HG03432 (cell line): ENCODE data around the gene RIN3.
"Not testable (repeated sequence)": the region's sequence is repeated elsewhere in the genome, so short reads cannot be mapped to it uniquely, and the experiment has no call there.

Experiments
- ATAC-seq: cut with Tn5 transposase; IDR thresholded peaks from one replicate; pipeline ENCODE4 v1.9.1; 2021; ENCODE audit warnings: mild to moderate bottlenecking, moderate library complexity; ENCODE audit not compliant: unreplicated experiment

The RIN3 gene

DNA sequence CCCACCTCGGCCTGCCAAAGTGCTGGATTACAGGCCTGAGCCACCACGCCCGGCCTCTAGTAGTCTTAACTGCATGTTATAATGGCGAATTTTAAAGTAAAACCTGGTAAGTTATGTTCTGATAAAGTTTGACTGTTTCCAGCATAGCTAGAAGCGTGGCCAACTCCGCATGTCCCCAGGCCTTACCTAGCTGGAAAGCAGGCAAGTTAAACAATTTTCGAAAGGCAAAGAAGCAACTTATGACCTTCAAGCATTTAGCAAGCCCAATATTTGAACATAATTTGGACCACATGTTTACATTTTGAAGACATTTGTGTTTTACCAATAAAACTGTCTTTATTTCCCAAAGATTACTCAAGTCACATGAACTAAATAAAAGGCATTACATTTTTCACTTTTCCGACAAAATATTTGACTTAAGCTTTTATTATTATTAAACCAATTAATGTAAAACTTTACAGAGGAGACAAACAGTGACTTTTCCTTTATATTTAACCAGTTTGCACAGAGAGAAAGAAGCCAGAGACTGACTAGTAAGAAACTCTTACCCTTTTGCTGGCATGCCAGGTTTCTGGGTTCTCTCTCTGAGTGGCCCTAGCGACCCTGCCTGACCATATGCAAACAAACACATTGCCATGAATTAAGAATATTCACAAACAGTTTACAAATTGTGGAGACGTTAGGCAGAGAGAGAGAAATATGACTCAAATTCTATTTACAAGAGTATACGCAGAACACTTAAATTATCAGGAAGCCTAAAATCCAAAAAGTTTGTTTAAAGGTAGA lies 106.3 kb downstream of the RIN3 start:
- ATAC-seq, result no peak

DNA sequence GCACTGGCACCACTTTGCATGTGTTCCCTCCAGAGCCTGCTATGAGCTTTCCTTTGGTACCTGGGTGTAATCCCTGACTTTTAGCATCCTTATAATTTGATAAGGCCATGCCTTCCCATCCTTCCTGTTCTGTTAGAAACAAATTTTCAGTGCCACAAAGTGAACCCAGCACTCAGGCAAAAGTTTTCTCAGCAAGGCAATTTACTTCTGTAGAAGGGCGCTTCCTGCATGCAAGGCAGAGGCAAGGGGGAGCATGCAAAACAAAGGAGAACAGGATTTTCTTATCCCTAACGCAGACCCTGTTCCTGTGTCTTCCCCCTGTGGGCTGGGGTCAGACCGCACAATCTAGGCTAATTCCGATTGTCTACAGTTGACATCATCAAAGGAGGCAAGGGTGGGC lies 108.7 kb downstream of the RIN3 start:
- ATAC-seq, result no peak

DNA sequence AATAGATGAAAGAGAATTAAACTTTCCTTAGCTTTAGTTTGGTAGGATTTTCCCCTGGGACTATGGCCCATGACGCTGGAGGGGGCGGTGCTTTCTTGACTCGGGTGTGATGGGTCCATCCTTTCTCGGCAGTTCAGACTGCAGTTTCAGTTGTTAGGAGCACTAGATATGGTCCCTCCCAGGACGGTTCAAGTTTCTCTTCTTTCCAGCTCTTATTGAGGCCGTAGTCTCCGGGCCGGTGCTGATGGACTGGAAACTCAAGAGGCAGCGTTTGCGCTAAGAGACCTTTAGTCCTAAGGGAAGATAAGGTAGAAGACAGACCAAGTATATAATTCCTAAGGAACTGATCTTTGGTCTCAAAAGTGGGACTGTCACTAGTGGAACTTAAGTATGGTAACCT lies 111.2 kb downstream of the RIN3 start:
- no peak for ATAC-seq

DNA sequence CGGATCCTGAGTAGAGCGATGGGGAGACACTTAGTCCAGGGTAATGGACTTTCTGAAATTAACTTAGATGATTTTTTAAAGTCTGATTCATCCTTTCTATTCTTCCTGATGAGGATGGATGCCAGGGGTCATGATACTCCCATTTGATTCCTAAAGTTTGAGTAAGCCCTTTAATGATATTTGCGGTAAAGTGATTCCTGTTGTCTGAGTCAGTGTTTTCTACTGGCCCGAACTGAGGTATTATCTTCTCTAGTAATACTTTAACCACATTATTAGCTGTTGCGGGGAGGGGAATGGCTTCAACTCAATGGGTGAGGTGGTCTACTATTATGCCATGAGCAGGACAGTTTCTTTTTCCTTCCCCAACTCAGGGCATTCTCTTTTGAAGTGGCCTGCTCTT lies 111.6 kb downstream of the RIN3 start:
- ATAC-seq, result no peak

DNA sequence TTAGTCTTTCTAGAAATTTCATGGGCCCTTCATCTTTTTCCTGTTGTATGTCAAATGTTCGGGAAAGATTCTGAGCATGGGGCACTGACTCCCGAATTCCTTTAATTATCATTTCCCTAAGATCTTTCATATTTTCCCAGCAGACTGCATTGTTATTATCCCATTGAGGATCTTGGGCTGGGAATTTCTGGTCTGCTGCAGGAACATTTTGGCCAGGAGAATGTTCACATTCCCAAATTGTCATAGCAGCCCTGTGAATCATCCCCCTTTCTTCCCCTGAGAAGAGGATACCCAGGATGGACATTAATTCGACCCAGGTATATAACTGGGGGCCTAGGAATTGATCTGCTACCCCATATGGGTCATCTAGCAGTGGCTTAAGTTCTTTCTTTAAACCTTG lies 112.5 kb downstream of the RIN3 start:
- no peak for ATAC-seq

DNA sequence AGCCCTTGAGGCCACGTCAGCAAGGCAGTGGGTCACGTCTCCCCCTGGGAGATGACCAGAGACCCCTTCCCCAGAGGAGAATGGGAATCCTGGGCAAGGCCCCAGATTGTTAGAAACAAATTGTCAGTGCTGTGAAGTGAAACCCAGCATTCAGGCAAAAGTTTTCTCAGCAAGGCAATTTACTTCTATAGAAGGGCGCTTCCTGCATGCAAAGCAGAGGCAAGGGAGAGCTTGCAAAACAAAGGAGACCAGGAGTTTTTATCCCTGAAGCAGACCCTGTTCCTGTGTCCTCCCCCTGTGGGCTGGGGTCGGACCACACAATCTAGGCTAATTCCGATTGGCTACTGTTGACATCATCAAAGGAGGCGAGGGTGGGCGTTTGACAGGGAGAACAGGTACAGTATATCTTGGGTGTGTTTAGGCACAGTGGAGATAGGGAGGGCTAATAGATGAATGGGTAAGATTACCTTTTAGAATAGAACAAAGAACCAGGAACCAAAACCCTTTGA lies 114.2 kb downstream of the RIN3 start:
- no peak for ATAC-seq

DNA sequence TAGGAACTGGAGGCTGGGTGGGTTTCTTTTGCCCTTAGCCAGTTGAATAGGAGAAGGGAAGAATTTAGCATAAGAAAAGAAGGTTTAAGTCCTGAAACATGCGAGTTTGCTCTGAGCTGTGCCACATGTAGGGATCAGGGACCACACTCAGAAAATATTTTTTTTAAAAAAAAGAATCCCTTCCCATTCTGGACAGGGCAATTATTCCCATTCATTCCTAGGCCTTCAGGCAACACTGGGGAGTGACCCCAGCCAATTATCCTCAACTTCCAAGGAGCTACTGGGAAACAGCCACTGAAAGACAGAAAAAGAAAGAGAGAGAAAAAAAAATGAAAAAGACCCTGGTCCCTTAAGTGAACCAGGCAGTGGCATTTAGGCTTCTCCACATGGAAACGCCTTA lies 115.1 kb downstream of the RIN3 start:
- ATAC-seq, result no peak

DNA sequence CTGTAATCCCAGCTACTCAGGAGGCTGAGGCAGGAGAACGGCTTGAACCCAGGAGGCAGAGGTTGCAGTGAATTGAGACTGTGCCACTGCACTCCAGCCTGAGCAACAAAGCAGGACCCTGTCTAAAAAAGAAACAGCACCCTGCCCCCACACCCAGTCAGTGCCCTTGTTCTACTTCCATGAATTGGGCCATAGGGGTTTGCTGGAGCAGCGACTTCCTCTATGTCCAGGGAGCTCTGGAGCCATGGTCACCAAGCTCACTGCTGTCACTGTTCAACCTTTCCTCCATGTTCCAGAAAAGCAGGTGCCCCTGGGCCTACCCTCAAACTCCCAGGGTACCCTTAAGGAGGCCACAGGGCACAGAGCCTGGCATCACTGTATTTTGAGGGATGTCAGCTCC lies 116.8 kb downstream of the RIN3 start:
- ATAC-seq, result no peak

DNA sequence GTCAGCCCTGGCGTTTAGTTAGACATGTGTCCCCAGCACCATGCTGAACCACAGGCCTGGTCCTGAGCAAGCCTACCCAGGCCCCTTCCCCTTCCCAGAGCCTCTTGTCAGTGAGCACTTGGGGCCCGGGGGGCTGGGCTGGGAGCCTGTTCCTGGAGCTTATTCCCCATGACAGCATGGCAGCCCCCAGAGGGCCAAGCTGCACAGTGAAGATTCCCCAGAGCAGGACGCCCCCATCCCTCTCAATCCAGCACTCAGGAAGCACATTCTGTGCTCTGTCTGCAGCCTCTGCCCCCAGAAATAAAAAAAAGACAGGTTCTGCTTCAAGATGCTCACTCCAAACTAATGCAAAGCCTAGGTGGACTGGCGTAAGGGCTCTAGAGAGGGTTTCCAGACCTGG lies 117.5 kb downstream of the RIN3 start:
- no peak for ATAC-seq

DNA sequence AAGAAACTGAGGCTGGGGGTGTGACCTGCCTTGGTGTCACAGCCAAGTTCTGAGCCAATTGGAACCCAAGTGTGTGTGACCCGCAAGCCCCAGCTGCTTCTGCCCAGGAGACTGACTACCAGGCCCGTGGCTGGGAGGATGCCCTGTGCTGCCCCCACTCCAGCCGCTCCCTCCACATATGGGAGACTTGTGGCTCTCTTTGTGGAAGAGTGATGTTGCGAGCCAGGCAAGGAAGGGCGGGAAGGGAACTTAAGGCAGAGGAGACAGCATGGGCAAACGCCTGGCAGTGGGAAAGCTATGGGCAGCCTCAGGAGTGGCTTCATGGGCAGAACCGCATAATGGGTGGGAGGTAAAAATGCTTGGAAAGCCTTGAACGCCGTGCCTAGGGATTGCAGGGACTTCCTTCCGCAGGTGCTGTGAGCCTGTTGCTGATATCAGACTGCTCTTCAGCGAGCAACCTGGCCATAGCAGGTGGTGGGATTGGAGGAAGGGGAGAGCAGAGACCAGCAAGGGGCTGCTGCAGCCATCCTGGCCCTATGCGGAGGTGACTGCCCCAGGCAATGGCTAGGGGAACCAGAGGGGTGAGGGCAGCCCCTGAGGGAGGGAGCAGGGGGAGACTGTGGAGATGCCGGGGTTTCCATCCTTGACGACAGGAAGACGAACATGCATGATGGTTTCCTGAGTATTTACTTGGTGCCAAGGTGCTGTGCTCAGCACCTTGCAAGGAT lies 119.1 kb downstream of the RIN3 start:
- no peak for ATAC-seq

DNA sequence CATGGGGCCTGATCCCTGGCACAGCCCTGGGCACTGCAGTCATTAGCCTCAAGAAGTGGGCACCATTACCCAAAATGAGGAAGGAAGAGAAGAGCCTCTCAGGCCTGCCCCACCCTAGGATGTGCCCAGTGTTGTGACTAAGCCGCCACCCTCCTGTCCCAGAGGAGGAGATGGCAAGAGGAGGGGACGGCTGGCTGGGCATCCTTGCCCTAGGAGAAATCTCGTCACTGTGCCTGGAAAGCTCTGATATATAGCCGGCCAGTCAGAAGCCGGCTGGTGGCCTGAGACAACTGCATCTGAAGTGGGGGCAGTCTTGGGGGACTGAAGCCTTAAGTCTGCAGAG lies 119.7 kb downstream of the RIN3 start:
- ATAC-seq, result no peak

DNA sequence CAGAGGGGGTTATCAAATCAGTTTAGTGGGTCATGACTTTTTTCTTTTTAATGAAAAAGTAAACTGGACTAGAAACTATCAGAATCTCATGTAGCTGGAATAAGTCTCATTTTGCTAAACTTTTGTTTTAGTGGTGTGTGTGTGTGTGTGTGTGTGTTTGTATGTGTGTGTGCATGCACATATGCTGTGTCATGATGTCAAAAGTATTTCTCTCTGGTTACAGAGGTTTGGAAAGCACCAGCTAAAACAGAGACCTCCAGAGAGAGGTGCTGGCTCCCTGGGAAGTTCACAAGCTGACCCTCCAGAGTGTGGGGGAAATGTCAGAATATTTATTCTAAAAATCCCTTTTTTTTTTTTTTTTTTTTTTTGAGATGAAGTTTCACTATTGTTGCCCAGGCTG lies 120.1 kb downstream of the RIN3 start:
- no peak for ATAC-seq

DNA sequence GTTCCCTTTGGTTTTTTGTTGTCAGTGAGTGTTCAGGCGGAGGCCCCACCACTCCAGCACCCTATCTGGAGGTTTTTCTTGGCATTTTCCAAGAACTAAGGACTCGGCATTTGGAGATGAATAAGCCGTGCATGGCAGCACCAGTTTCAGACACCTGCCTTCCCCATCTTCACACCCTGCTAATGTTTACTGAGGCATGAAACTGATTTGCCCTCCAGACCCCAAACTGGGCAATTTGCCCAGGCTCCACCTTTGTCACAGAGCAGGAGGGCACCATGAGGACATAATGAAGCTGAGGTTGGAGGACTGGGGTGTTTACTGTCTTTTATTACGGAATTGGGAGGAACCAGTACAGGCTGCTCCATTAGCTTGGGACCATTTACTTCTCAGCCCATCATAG lies 121.5 kb downstream of the RIN3 start:
- no peak for ATAC-seq

DNA sequence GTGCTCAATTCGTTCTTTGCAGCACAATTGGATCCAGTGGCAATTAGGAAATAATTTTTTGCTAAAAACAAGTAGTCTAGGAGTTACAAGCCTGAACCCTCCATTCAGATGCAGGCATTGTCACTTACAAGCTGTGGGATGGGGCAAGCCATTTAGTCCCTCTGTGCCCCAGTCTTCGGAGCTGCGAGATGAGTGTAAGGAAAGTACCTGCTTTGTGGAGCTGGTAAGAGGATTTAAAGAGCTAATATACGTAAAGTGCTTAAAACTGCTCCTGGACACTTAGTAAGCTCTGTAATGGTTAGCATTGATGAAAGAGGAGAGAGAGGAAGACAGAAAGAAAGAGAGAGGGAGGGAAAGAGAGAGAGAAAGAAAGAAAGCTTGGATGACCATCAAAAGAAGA lies 122.3 kb downstream of the RIN3 start:
- ATAC-seq, result no peak

DNA sequence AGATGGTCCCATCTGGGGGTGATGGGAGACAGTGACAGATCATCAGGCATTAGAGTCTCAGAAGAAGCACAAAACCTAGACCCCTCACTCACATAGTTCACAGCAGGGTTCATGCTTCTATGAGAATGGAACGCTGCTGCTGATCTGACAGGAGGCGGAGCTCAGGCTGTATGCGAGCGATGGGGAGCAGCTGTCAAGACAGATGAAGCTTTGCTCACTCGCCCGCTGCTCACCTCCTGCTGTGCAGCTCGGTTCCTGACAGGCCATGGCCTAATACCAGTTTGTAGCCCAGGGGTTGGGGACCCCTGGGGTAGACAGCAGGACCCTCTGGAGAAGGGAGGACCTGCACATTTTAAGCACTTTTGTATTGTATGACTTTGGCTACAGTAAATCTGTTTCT lies 123.6 kb downstream of the RIN3 start:
- ATAC-seq, result no peak

DNA sequence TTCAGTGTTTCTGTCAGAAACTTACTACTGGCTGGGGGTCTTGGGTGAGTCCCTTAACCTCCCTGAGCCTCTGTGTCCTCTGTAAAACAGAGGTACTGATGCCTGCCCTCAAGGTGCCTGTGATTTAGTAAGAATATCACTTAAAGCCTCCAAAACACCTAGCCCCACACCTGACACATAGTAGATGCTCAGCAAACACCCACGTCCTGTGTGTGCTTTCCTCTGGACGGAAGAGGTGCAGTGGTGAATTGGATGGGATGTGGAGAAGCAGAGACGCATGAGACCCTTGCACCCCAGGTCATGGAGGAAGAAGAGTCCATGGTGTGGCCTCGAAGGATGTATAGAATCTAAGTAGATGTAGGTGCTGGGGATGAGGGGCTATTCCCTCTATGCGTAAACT lies 124.3 kb downstream of the RIN3 start:
- no peak for ATAC-seq

DNA sequence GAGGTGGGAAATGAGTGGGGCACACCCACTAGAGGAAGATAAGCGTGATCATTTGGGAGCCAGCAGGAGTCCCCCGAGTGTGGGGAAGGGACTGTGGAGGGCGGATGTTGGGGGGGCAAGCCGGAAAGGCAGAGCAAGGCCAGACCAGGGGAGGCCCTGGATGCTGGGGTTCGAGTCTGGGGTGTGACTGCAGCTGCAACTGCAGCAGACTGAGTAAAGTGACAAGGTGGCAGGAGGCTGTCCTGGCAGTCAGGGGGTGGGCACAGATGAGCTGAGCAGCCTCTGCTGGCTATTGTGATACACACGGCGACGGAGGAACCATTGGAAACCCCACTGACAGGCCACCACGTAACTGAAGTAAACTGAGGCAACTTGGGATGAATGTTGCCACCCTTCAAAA lies 124.7 kb downstream of the RIN3 start:
- ATAC-seq, result no peak

DNA sequence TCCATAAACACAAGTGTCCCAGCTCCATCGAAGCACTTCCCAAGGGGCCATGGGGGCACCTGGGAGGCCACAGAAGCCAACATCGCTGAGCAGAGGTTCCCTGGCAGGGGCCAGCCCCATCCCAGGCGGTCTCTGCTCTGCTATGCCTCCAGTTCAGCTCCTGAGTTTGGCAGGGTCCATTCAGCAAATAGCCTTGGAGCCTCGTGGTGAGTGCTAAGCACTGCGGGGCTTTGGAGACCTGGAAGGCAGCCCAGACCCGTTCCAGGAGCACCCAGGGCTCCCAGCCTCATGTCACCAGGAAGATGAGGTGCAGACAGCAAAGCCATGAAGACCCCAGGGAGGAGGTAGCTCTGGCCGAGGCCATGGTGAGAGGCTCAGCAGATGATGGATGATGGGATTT lies 125.3 kb downstream of the RIN3 start:
- no peak for ATAC-seq

DNA sequence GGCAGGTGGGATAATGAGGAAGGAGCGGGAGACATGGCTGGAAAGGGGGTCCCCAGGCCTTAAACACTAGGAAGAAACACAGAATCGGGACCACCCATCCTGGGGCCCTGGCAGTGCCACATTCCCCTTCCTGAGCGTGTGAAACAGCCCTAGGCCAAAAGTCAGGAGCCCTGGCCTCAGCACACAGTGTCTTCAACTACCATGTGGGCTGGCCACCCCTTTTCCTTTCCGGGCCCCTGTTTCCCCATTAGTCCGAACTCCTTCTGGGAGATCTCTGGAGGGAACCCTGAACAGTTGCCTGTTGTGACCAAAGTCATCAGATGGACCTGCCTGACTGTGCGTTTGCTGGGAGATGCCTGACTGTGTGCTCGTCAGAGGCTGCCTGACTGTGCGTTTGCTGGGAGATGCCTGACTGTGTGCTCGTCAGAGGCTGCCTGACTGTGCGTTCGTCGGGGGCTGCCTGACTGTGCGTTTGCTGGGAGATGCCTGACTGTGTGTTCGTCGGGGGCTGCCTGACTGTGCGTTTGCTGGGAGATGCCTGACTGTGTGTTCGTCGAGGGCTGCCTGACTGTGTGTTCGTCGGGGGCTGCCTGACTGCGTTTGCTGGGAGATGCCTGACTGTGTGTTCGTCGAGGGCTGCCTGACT lies 126.0 kb downstream of the RIN3 start:
- not testable (repeated sequence) for ATAC-seq

DNA sequence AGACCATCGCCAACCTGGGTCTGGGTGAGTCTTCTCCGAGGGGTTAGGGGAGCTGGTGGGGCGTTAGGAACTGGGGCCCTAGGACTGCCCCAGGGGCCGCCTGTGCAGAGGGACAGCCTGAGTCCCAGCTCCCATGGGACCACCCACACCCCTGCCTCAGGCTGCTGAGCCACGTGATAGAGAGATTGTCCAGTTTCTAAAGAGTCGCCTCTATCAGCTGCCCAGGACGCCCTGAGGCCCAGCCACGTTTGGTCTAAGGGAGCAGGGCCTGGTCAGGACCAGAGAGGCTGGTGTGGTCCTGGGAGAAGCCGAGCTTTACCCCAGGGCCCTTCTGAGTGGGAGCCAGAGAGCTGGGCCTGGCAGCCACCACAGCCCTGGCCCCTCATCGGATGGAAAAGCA lies 127.7 kb downstream of the RIN3 start:
- no peak for ATAC-seq

DNA sequence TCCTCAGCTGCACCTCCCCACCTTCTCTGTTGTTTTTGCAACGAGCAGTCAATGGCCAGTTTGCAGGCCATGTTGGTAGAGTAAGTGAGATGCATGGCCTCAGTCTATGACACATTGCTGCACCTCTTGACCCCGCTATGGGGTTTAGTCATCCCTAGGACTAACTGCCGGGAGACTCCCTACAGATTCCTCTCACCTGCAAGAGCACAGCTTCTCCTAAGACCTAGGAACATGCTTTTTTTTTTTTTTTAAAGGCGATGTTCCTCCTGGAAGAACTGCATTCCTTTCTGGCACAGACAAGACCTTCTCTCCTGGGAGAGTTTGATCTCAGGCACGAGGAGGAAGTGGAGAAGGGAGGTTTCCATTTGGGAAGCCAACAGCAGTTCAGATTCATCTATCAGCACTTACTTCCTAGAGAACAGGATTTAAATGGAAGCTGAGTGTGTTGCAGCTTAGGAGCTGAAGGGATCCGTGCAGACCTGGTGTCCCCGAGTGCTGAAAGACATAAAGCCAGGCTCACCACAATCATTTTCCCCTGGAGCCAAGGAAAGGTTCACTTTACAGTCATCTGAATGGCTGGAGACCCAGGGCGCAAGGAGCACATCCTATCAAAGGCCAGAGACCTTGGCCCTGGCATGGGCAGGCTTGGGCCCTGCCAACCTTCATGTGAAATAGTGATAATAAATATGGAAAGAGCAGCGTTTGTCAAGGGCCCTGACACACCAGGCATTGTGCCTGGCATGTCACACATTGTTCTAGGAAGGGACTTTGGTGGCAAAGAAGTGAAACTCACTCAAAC lies 130.8 kb downstream of the RIN3 start:
- no peak for ATAC-seq
